Gastroesophageal sphincter (tissue), 4 donors: ENCODE data around the gene RPS25. TPM values are rescaled to one million over a fixed set of nuclear protein-coding genes. Genes with fewer than 3 reads are reported as not detected.
"Not testable (repeated sequence)": the region's sequence is repeated elsewhere in the genome, so short reads cannot be mapped to it uniquely, and the experiment has no call there.

Source experiments
- ATAC-seq: fragments of 150-250 bp; one replicate; pipeline ENCODE4 v1.9.1; 2016; ENCODE audit warnings: mild to moderate bottlenecking, moderate library complexity
- H3K27ac ChIP-seq, 4 donors: fragments of 200-600 bp; sonication (generic) in 3 of 4; 1 replicate in 3 of 4; 2 replicates in 1 of 4; pipeline ENCODE4 v1.5.1; 2016 to 2019
- H3K27me3 ChIP-seq: fragments of 200-600 bp; sonication (generic); one replicate; pipeline ENCODE4 v1.5.1; 2019
- H3K36me3 ChIP-seq, 2 donors: fragments of 200-600 bp; sonication (generic); one replicate each; pipeline ENCODE4 v1.5.1; 2019; ENCODE audit warnings: control low read depth in 1 of 2
- H3K4me1 ChIP-seq, 3 donors: fragments of 200-600 bp; sonication (generic); 1 replicate in 2 of 3; 2 replicates in 1 of 3; pipeline ENCODE4 v1.5.1; 2016 to 2019; ENCODE audit warnings: control low read depth in 2 of 3
- H3K4me3 ChIP-seq, 2 donors: fragments of 200-600 bp; sonication (generic); one replicate each; pipeline ENCODE4 v1.5.1; 2019; ENCODE audit warnings: mild to moderate bottlenecking in 1 of 2, moderate library complexity in 1 of 2
- H3K9me3 ChIP-seq, 3 donors: fragments of 200-600 bp; sonication (generic); one replicate each; pipeline ENCODE4 v1.5.1; 2017 to 2019; ENCODE audit warnings: control low read depth in 2 of 3
- EP300 ChIP-seq: sonication (generic); formaldehyde crosslinking; IDR thresholded peaks from one replicate; pipeline ENCODE4 v1.6.1; 2017; ENCODE audit warnings: antibody characterized with exemption, mild to moderate bottlenecking
- POLR2A ChIP-seq, 2 donors: fragments of 450-650 bp; IDR thresholded peaks; one replicate each; pipeline ENCODE4 v1.6.1; 2017; ENCODE audit warnings: antibody characterized with exemption in 2 of 2, mild to moderate bottlenecking in 2 of 2, moderate library complexity in 1 of 2
- POLR2AphosphoS5 ChIP-seq: sonication (generic); formaldehyde crosslinking; IDR thresholded peaks from one replicate; pipeline ENCODE4 v1.6.1; 2017; ENCODE audit warnings: antibody characterized with exemption
- WGBS, 2 donors: methylation state at CpG; one replicate each; pipeline ENCODE4 v1.1.5; 2018; ENCODE audit warnings: low coverage in 1 of 2; 5-methylcytosine and 5-hydroxymethylcytosine counted together
- total RNA-seq, 4 donors: library from RNA; depleted of rRNA; stranded (reverse); fragments of >200 nt; gene quantifications; one replicate each; pipeline ENCODE4 v1.1.0, GENCODE V29; 2016
- TF ChIP-seq, protein P1 (sequence below), 4 experiments: fragments of 200-600 bp in 2 of 4; fragments of 450-650 bp in 2 of 4; sonication (generic) in 1 of 4; IDR thresholded peaks; one replicate each; pipeline ENCODE4 v1.5.1; 2017 to 2019; ENCODE audit warnings: antibody characterized with exemption in 4 of 4, mild to moderate bottlenecking in 2 of 4, moderate library complexity in 2 of 4

Gene RPS25
- total RNA-seq, 4 donors from 2014 or later: 1,381 to 2,808 (median 2,000) TPM

DNA sequence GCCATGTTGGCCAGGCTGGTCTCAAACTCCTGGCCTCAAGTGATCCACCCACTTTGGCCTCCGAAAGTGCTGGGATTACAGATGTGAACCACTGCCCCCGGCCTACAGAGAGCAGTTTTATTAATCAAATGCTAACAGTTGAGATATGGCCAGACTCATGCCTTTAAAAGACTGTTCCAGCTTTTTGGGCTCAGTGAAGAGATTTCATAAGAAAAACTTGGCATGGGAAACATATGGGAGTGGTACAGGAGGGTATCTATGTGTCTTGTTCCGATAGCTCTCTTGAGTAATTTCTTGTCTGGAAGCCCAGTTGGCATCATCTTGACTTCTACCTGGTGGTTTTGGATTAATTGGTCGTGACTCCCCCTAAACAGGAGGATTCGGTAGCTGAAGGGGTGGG is 20.7 kb upstream of the RPS25 start:
- TF ChIP-seq EP300 (no peak), POLR2A (IDR thresholded peaks at IDR 0.05) (no peak), POLR2AphosphoS5 (no peak)
- TF ChIP-seq, protein P1, sequence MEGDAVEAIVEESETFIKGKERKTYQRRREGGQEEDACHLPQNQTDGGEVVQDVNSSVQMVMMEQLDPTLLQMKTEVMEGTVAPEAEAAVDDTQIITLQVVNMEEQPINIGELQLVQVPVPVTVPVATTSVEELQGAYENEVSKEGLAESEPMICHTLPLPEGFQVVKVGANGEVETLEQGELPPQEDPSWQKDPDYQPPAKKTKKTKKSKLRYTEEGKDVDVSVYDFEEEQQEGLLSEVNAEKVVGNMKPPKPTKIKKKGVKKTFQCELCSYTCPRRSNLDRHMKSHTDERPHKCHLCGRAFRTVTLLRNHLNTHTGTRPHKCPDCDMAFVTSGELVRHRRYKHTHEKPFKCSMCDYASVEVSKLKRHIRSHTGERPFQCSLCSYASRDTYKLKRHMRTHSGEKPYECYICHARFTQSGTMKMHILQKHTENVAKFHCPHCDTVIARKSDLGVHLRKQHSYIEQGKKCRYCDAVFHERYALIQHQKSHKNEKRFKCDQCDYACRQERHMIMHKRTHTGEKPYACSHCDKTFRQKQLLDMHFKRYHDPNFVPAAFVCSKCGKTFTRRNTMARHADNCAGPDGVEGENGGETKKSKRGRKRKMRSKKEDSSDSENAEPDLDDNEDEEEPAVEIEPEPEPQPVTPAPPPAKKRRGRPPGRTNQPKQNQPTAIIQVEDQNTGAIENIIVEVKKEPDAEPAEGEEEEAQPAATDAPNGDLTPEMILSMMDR (IDR thresholded peaks at IDR 0.05): no peak
- H3K27ac ChIP-seq: no peak overlapping the region
- H3K4me1 ChIP-seq: no peaks in the 10 kb centered on the region
- no peaks in the 10 kb centered on the region for H3K36me3 ChIP-seq
- ATAC-seq: no peak
- H3K9me3 ChIP-seq: no peaks in the 10 kb centered on the region
- WGBS, 2 donors: 82 to 85% methylated on average over 2 to 4 of the region's 5 CpGs
- H3K27me3 ChIP-seq: no peaks in the 10 kb centered on the region
- H3K4me3 ChIP-seq: no peak overlapping the region

DNA sequence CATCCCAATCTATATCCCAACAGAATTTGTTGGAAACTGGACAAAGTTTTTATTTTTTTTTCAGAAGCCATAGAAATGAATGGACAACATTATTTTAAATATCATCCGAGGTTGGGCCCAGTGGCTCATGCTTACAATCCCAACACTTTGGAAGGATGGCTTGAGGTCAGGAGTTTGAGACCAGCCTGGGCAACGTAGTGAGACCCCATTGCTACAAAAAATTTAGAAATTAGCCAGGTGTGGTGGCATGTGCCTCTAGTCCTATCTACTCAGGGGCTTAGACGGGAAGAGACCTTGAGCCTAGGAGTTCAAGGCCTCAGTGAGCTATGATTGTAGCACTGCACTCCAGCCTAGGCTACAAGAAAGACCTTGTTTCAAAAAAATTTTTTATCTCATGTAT is 16.7 kb upstream of the RPS25 start:
- H3K36me3 ChIP-seq: no peaks in the 10 kb centered on the region
- no peak overlapping the region for H3K4me3 ChIP-seq
- no peaks in the 10 kb centered on the region for H3K27me3 ChIP-seq
- no peak for ATAC-seq
- WGBS, 2 donors: 67 to 79% methylated on average over 2 of the region's 3 CpGs
- TF ChIP-seq POLR2AphosphoS5 (no peak), EP300 (no peak), POLR2A (IDR thresholded peaks at IDR 0.05) (no peak)
- TF ChIP-seq, protein P1 (IDR thresholded peaks at IDR 0.05): no peak
- no peaks in the 10 kb centered on the region for H3K9me3 ChIP-seq
- peaks cover 0 to 11% (median 3%) of the 10 kb centered on the region in 3 donors for H3K4me1 ChIP-seq
- H3K27ac ChIP-seq: no peak overlapping the region

DNA sequence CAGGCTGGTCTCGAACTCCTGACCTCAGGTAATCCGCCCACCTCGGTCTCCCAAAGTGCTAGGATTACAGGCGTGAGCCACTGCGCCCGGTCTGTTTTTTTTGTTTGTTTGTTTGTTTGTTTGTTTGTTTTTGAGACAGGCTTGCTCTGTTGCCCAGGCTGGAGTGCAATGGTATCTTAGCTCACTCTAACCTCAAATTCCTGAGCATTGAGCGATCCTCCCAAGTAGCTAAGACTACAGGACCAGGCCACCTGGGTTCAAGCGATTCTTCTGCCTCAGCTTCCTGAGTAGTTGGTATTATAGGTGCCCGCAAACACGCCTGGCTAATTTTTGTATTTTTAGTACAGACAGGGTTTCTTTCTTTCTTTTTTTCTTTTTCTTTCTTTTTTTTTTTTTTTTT is 15.3 kb upstream of the RPS25 start:
- not testable (repeated sequence) for H3K9me3 ChIP-seq, H3K4me3 ChIP-seq, H3K27ac ChIP-seq, ATAC-seq, H3K27me3 ChIP-seq, H3K36me3 ChIP-seq
- H3K4me1 ChIP-seq: peaks cover 0 to 19% (median 9%) of the 10 kb centered on the region in 3 donors
- WGBS, 2 donors: 60 to 76% methylated on average over 2 to 9 of the region's 10 CpGs

DNA sequence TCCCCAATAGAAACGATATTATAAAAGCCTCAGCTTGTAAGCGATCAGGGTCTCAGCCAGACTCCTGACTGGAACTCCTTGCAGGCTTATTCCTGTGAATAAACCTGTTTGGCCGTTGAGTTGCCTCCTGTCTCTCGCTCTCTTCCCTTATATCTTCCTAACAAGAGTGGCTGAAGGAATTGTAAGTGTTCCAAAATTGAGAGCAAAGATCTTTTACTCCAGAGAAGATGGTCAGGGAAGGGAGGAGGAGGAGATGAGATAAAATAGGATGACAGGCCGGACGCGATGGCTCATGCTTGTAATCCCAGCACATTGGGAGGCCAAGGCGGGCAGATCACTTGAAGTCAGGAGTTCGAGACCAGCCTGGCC is 13.8 kb upstream of the RPS25 start:
- WGBS, 2 donors: 84 to 87% methylated on average over 3 to 5 of the region's 9 CpGs
- H3K27ac ChIP-seq: no peak overlapping the region
- H3K4me3 ChIP-seq: no peak overlapping the region
- TF ChIP-seq, protein P1 (IDR thresholded peaks at IDR 0.05): no peak
- TF ChIP-seq EP300: no peak
- TF ChIP-seq POLR2A (IDR thresholded peaks at IDR 0.05): no peak
- TF ChIP-seq POLR2AphosphoS5: no peak
- peaks cover 0 to 14% of the 10 kb centered on the region in 2 donors for H3K36me3 ChIP-seq
- no peaks in the 10 kb centered on the region for H3K9me3 ChIP-seq
- no peak for ATAC-seq
- H3K4me1 ChIP-seq: peaks cover 0 to 19% (median 9%) of the 10 kb centered on the region in 3 donors
- H3K27me3 ChIP-seq: no peaks in the 10 kb centered on the region

DNA sequence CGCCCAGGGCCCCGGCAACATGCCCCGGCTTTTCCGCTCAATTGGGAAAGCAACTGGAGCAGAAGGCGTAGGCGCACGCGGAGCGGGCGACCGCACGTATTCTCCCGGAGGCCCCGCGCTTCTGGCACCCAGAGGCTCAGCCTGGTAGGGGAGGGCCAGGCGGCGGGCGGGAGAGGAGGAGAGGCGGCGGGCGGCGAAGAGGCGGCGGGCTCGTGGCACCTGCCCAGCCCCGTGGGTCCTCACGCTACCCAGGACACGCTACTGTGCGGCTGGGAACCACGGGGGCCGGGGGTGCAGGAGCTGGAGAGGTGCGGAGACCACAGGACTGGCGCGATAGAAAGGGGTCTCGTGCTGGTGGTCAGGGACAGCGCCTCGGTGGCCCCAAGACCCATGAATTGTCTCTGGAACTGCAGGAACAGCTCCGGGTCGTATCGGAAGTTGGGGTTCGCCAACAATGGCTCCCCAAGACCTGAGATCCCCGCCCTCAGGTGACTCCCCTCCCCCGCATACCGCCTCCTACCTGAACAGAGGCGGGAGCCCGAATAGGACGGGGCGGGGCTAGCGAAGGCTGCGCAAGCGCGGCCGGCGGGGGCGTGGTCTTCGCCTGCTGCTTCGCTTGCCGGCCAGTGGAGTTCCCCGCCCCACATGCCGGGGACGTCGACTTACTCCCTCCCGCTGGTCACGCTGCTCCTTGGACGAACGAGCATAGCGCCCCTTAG is 12.3 kb upstream of the RPS25 start, which contains the start of gene SLC37A4:
Gene SLC37A4, minus strand, starts transcription at position 549 of the 719 bp plus-strand sequence.
- Histone ChIP-seq H3K27ac (peak within 1 kb of the TSS; percentile 19 to 87 (median 84)), H3K4me3 (peak within 1 kb of the TSS; percentile 74 to 90), H3K27me3 (no peaks in the 10 kb centered on the region), H3K9me3 (no peaks in the 10 kb centered on the region), H3K36me3 (peaks cover 0 to 28% of the 10 kb centered on the region in 2 donors), H3K4me1 (peaks cover 0 to 19% (median 9%) of the 10 kb centered on the region in 3 donors)
- ATAC-seq: peak; percentile 96
- no peak for TF ChIP-seq EP300
- TF ChIP-seq POLR2AphosphoS5: peak; percentile 48
- TF ChIP-seq POLR2A (IDR thresholded peaks at IDR 0.05): no peak
- TF ChIP-seq, protein P1 (IDR thresholded peaks at IDR 0.05): peak in 2 of 4 experiments; percentile 90 to 92
- WGBS, 2 donors: 0% methylated on average over 2 to 4 of the region's 67 CpGs
